AG04449 (cell line): ENCODE results near the gene ERVW-1.

Experiments used
- CTCF ChIA-PET: fragments of 350-600 bp; formaldehyde crosslinking; extraction: SDS; loops from one replicate; lab custom pipeline; 2021; ENCODE audit warnings: antibody characterized with exemption; lab: Yijun Ruan, JAX
- POLR2A ChIA-PET: fragments of 400-600, 350-600 bp; formaldehyde crosslinking; extraction: SDS; loops from one replicate; lab custom pipeline; 2020; ENCODE audit warnings: antibody characterized with exemption, inconsistent platforms; lab: Yijun Ruan, JAX
- DNase-seq: peaks from one replicate; pipeline ENCODE4 v3.0.0-alpha.2; 2010; ENCODE audit warnings: low read depth, low spot score
- H3K4me3 ChIP-seq: 2 replicates; pipeline ENCODE4 v1.5.1; 2011; ENCODE audit warnings: low read depth, mild to moderate bottlenecking, control low read depth, low read length
- TF ChIP-seq, protein P1 (sequence below): IDR thresholded peaks from one replicate; pipeline ENCODE4 v1.5.1; 2011; ENCODE audit warnings: mild to moderate bottlenecking, moderate library complexity, low read length, control low read depth, inconsistent platforms; ENCODE audit not compliant: insufficient read depth; ENCODE audit errors: missing control alignments

The ERVW-1 gene

DNA sequence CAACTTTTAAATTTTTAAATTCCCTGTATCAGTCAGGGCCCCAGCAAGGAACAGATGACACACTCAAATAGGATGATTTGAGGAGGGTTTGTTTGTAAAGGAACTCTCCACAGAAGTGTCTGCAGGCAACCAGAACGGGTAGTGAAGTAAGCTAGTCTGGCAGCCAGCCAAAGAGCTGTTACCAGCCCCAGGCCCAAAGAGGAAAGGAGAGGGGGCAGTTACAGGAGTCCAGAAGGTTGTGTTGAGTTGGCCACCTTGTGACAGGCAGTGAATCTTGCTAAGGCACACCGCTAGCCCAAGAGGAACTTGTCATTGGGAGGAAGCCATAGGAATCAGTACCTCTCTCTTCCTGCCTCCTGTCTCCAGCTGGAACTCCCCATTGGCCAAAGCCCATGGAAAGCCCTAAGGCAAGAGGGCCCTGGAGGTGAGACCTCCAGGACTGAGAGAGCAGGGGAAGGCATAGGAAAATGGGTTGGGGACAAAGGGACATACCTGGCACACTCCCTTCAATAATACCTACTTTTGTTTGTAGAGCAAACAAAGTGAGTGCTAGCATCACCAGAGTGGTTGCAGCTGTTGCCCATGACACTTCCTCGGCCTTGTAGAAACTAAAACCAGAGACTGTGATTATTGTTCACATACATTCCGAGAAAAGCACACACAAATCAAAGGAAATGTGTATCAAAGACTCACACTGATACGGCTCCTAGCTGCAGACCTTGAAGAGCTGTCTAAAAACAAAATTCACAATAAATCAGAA lies 55.9 kb downstream of the ERVW-1 start:
- POLR2A ChIA-PET = no interaction called here

More for the DNA sequence above, 55.9 kb downstream of the ERVW-1 start:
- CTCF ChIA-PET = interaction anchor here (6.1 to 10.0 kb wide), 2 partner anchors 11 to 24 kb away, joined by 105 to 121 read pairs; partner anchors contain the start of gene GATAD1
- TF ChIP-seq, protein P1, sequence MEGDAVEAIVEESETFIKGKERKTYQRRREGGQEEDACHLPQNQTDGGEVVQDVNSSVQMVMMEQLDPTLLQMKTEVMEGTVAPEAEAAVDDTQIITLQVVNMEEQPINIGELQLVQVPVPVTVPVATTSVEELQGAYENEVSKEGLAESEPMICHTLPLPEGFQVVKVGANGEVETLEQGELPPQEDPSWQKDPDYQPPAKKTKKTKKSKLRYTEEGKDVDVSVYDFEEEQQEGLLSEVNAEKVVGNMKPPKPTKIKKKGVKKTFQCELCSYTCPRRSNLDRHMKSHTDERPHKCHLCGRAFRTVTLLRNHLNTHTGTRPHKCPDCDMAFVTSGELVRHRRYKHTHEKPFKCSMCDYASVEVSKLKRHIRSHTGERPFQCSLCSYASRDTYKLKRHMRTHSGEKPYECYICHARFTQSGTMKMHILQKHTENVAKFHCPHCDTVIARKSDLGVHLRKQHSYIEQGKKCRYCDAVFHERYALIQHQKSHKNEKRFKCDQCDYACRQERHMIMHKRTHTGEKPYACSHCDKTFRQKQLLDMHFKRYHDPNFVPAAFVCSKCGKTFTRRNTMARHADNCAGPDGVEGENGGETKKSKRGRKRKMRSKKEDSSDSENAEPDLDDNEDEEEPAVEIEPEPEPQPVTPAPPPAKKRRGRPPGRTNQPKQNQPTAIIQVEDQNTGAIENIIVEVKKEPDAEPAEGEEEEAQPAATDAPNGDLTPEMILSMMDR = no peak
- DNase-seq = no peak
- H3K4me3 ChIP-seq = no peak overlapping the region
